AG10803 (cell line): ENCODE results near the gene STK38.

Experiments
- DNase-seq: peaks from one replicate; pipeline ENCODE4 v3.0.0; 2010; ENCODE audit warnings: low read depth
- H3K4me3 ChIP-seq: 2 replicates; pipeline ENCODE4 v1.5.1; 2011; ENCODE audit warnings: mild to moderate bottlenecking, low read length, control low read depth
- CTCF ChIP-seq: conservative IDR thresholded peaks from 2 replicates; pipeline ENCODE4 v1.5.1; 2011; ENCODE audit warnings: mild to moderate bottlenecking, low read length, control low read depth, inconsistent platforms

STK38 gene

GRCh38 chr6:36519352-36519751 lies 27.9 kb downstream of the STK38 start:
- no peak for DNase-seq
- no peak overlapping the region for H3K4me3 ChIP-seq
- no peak for TF ChIP-seq CTCF

- no peak for TF ChIP-seq CTCF
- DNase-seq, result no peak
- no peak overlapping the region for H3K4me3 ChIP-seq
These were observed 29.9 kb downstream of the STK38 start for GRCh38 chr6:36517408-36517807.

GRCh38 chr6:36516988-36517387 lies 30.3 kb downstream of the STK38 start:
- H3K4me3 ChIP-seq, result no peak overlapping the region
- TF ChIP-seq CTCF, result no peak
- no peak for DNase-seq

DNA sequence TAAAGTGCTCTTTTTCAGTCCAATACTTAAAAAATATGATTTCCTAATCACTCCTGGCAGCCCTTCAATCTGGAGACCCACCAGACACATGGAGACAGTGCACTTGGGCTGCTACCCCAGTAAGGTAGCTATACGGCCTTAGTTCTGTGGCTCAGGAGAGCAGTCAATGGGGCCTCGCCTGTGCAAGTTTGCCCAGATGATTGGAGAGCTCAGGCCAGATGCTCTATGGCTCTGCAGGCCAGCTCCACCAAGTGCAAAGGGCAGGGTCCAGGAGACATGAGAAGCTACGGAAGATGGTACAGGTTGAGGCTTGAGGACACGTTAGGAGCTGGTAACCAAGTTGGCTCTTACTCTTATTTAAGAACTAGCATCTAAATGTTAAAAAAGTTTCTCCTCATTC lies 30.7 kb downstream of the STK38 start:
- H3K4me3 ChIP-seq, result no peak overlapping the region
- DNase-seq, result no peak
- no peak for TF ChIP-seq CTCF

DNA sequence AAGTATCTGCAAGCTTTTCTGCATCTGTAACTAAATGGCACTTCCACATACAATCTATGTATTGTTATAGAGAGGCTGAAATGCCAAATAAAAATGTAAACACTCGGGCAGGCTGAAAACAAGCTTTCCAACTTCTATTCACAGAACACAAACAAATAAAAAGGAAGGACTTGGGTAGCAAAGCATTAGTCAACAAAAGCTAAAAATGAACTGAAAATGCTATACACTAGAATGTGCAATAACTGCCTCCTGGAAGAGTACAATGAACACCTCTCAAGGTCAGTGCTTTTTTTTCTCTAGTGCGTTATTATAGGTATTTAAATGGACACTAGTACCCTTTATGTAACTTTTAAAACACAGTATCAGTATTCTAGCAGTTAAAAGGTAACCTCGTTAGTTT lies 31.4 kb downstream of the STK38 start:
- TF ChIP-seq CTCF, result no peak

GRCh38 chr6:36514554-36515456 lies 32.5 kb downstream of the STK38 start:
- H3K4me3 ChIP-seq, result no peak overlapping the region
- TF ChIP-seq CTCF, result no peak
- no peak for DNase-seq

More for the DNA sequence above, 31.4 kb downstream of the STK38 start:
- DNase-seq, result no peak
- H3K4me3 ChIP-seq, result no peak overlapping the region

GRCh38 chr6:36510365-36510764 lies 36.9 kb downstream of the STK38 start:
- no peak for DNase-seq

More at GRCh38 chr6:36510365-36510764, 36.9 kb downstream of the STK38 start:
- H3K4me3 ChIP-seq, result no peak overlapping the region
- no peak for TF ChIP-seq CTCF
